ENCODE results near the gene TMC4. TPM values are rescaled to one million over a fixed set of nuclear protein-coding genes. Genes with fewer than 3 reads are reported as not detected.

The TMC4 gene
- total and polyA plus RNA-seq, 2 donors (not counting 1 experiment from before 2014, with no cell fraction given) = 0.25 to 0.33 TPM

DNA sequence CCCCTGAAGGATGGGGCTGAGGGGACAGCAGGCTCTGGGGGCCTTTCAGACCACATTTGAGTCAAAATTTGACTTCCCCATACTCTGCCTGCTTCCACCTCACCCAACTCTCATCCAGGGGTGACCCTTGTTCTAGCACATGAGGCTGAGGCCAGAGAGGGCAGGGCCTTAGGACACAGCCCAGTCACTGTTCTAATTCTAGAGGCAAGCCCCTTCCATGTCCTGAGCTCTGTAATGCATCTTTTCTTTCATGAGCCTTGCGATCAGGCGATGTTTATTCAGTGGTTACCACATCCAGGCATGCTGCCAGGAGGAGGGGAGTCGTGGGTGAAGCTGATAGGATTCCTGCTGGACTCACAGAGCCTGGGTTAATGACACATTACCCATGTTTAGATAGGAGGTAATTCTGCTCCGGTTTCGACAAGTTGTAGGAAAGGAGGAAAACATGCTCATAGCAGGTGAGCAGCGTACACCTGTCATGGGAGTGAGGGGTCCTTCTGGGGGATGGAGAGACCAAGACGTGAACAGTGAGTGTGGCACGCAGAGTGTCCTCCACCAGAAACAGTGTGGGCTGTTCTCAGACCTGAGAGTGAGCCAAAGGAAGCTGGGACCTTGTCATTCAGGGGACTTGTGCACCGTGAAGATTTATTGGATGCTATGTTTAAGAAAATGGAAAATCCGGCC lies 37.0 kb upstream of the TMC4 start:
- H3K27me3 ChIP-seq (ENCODE audit: control insufficient read depth, insufficient read depth, low read length) = no peaks in the 10 kb centered on the region
- H3K9ac ChIP-seq (ENCODE audit: insufficient read depth, low read length) = no peak overlapping the region
- DNase-seq (ENCODE audit: low read depth in 2 of 2) = peak; percentile 97 to 99
- H3K9me3 ChIP-seq (ENCODE audit: control insufficient read depth, insufficient read depth, low read depth, low read length) = no peaks in the 10 kb centered on the region
- peaks cover 26% of the 10 kb centered on the region for H3K4me1 ChIP-seq (ENCODE audit: control insufficient read depth, extremely low read depth, insufficient read depth, low read length)
- H3K4me3 ChIP-seq (replicated peaks in 1 of 4; ENCODE audit: control extremely low read depth in 1 of 4, insufficient read depth in 1 of 4, low read depth in 3 of 4, low read length in 4 of 4) = peak overlapping the region in 1 of 4 experiments; percentile 37
- no peak overlapping the region for H2AFZ ChIP-seq (ENCODE audit: low read length)
- peaks cover 42% of the 10 kb centered on the region for H3K79me2 ChIP-seq (ENCODE audit: control insufficient read depth, insufficient read depth, low read length)
- TF ChIP-seq EZH2 (IDR thresholded peaks at IDR 0.05; ENCODE audit: low read length, missing control alignments) = no peak
- no peak for TF ChIP-seq CTCF (conservative IDR thresholded peaks at IDR 0.05 in 1 of 2, IDR thresholded peaks at IDR 0.05 in 1 of 2; ENCODE audit: low read depth in 1 of 2, low read length in 2 of 2)
- peak overlapping the region; percentile 54 for H3K4me2 ChIP-seq (ENCODE audit: extremely low read depth, insufficient read depth, low read length)
- peaks cover 19% of the 10 kb centered on the region for H3K36me3 ChIP-seq (ENCODE audit: control insufficient read depth, insufficient read depth, low read length)
- no peaks in the 10 kb centered on the region for H4K20me1 ChIP-seq (ENCODE audit: control insufficient read depth, extremely low read depth, insufficient read depth, low read length)
- H3K27ac ChIP-seq (ENCODE audit: insufficient read depth, low read length) = peak overlapping the region; percentile 61

DNA sequence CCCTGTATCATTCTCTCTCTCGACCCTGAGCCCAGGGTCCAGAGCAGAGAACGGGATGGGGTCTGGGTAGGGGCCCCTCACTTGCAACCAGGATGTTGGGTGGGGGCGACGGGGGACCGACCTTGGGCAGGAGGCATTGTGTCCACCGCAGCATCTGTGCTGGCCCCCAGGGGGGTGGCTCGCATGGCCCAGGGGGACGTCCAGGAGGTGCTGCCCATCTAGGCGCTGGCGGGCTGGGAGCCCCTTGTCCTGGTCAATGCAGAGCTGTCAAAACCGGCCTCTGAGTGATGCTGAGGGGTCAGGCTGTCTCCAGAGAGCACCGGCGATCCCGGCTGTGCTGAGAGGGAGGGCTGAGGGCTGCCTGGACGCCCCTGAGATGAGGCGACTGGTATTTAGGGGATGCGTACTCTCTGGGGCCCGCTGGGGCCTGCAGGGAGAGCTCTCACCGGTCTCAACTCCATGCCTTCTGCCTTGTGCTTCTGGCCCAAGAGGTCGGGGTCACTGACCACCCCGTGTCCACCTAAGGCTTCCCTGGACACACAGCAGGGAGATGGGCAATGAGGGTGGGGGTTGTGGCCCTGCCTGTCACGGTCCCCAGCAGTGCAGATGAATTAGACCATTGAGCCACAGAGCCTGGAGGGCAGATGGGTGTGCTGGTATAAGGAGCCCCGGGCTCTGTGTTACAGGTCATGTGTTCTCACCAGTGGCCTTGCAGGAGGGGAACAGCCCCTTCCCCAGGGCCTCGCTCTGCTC lies 36.3 kb upstream of the TMC4 start:
- H3K4me3 ChIP-seq (replicated peaks in 1 of 4; ENCODE audit: control extremely low read depth in 1 of 4, insufficient read depth in 1 of 4, low read depth in 3 of 4, low read length in 4 of 4) = no peak overlapping the region
- no peak overlapping the region for H2AFZ ChIP-seq (ENCODE audit: low read length)
- H3K9ac ChIP-seq (ENCODE audit: insufficient read depth, low read length) = peak overlapping the region; percentile 16
- H3K4me2 ChIP-seq (ENCODE audit: extremely low read depth, insufficient read depth, low read length) = peak overlapping the region; percentile 0
- no peaks in the 10 kb centered on the region for H3K9me3 ChIP-seq (ENCODE audit: control insufficient read depth, insufficient read depth, low read depth, low read length)
- peaks cover 26% of the 10 kb centered on the region for H3K4me1 ChIP-seq (ENCODE audit: control insufficient read depth, extremely low read depth, insufficient read depth, low read length)
- no peaks in the 10 kb centered on the region for H3K27me3 ChIP-seq (ENCODE audit: control insufficient read depth, insufficient read depth, low read length)
- DNase-seq (ENCODE audit: low read depth in 2 of 2) = peak in 1 of 2 donors; percentile 6
- no peak for TF ChIP-seq CTCF (conservative IDR thresholded peaks at IDR 0.05 in 1 of 2, IDR thresholded peaks at IDR 0.05 in 1 of 2; ENCODE audit: low read depth in 1 of 2, low read length in 2 of 2)
- TF ChIP-seq EZH2 (IDR thresholded peaks at IDR 0.05; ENCODE audit: low read length, missing control alignments) = no peak
- no peaks in the 10 kb centered on the region for H4K20me1 ChIP-seq (ENCODE audit: control insufficient read depth, extremely low read depth, insufficient read depth, low read length)
- peaks cover 22% of the 10 kb centered on the region for H3K36me3 ChIP-seq (ENCODE audit: control insufficient read depth, insufficient read depth, low read length)
- H3K27ac ChIP-seq (ENCODE audit: insufficient read depth, low read length) = peak overlapping the region; percentile 61
- H3K79me2 ChIP-seq (ENCODE audit: control insufficient read depth, insufficient read depth, low read length) = peaks cover 49% of the 10 kb centered on the region

- Histone ChIP-seq H3K4me1 (ENCODE audit: control insufficient read depth, extremely low read depth, insufficient read depth, low read length) (peaks cover 26% of the 10 kb centered on the region), H3K27ac (ENCODE audit: insufficient read depth, low read length) (peak overlapping the region; percentile 61), H3K4me2 (ENCODE audit: extremely low read depth, insufficient read depth, low read length) (no peak overlapping the region), H3K4me3 (replicated peaks in 1 of 4; ENCODE audit: control extremely low read depth in 1 of 4, insufficient read depth in 1 of 4, low read depth in 3 of 4, low read length in 4 of 4) (no peak overlapping the region), H3K79me2 (ENCODE audit: control insufficient read depth, insufficient read depth, low read length) (peaks cover 54% of the 10 kb centered on the region), H3K9me3 (ENCODE audit: control insufficient read depth, insufficient read depth, low read depth, low read length) (no peaks in the 10 kb centered on the region), H3K9ac (ENCODE audit: insufficient read depth, low read length) (no peak overlapping the region), H4K20me1 (ENCODE audit: control insufficient read depth, extremely low read depth, insufficient read depth, low read length) (no peaks in the 10 kb centered on the region), H3K27me3 (ENCODE audit: control insufficient read depth, insufficient read depth, low read length) (no peaks in the 10 kb centered on the region), H3K36me3 (ENCODE audit: control insufficient read depth, insufficient read depth, low read length) (peaks cover 22% of the 10 kb centered on the region), H2AFZ (ENCODE audit: low read length) (no peak overlapping the region)
- TF ChIP-seq EZH2 (IDR thresholded peaks at IDR 0.05; ENCODE audit: low read length, missing control alignments) (no peak), CTCF (conservative IDR thresholded peaks at IDR 0.05 in 1 of 2, IDR thresholded peaks at IDR 0.05 in 1 of 2; ENCODE audit: low read depth in 1 of 2, low read length in 2 of 2) (no peak)
- DNase-seq (ENCODE audit: low read depth in 2 of 2) = peak; percentile 18 to 23
Measured at GRCh38 chr19:54208784-54209057, 35.8 kb upstream of the TMC4 start.
